Measurements from ENCODE around the gene CRIP1.
A peak's percentile ranks its signal among the peaks of the same experiment; 100 is the strongest.

CRIP1 gene

DNA sequence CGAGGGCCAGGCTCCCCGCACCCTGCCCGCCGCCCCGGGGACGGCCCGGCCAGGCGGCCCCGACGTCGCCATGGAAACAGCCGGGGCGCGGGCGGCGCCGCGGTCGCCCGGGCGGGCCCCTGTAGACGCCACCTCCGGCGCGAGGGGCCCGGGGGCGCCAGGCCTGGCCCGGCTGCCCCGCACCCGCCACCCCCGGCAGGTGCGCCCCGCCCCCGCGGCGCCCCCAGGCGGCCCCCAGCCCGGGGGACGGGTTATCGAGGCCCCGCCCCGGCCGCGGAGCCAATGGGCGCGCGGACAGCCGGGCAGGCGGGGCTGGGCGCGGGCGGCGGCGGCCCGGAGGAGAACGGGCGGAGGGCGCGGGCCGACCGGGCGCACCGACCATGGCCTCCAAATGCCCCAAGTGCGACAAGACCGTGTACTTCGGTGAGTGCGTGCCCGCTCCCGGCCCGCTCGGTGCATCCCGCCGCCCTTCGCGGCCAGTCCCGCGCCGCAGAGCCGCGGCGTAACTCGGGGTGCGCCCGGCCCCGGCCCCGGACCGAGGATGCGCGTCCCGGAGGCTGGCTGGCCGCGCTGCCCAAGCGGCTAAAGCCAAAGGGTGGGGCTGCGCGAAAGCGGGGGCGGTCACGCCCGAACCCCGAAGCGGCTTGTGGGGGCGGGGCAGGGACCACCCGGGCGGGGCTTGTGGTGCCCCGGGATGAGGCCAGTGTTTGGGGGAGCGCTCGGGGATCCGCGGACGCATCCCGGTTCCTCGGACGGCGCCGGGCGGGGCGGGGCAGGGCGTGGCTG, 12.0 kb upstream of the CRIP1 start, which contains the start of gene CRIP2:
TSS of gene CRIP2 (plus strand) at position 339 of the 786 bp plus-strand sequence. CDS start at position 381, 42 bp downstream.
- Histone ChIP-seq H3K27me3 (ENCODE audit: control insufficient read depth, insufficient read depth, low read length) (peaks cover 7% of the 10 kb centered on the region), H3K4me1 (ENCODE audit: control insufficient read depth, insufficient read depth, low read length) (peaks cover 49% of the 10 kb centered on the region), H3K36me3 (ENCODE audit: control insufficient read depth, insufficient read depth, low read length) (no peaks in the 10 kb centered on the region), H3K4me3 (ENCODE audit: low read length) (peak within 1 kb of the TSS; percentile 57), H3K9ac (ENCODE audit: low read length) (peak within 1 kb of the TSS; percentile 61), H3K9me3 (ENCODE audit: control insufficient read depth, low read length) (no peaks in the 10 kb centered on the region)

GRCh38 chr14:105475269-105476096, 11.2 kb upstream of the CRIP1 start:
- Histone ChIP-seq H3K9ac (ENCODE audit: low read length) (peak overlapping the region; percentile 61), H3K4me1 (ENCODE audit: control insufficient read depth, insufficient read depth, low read length) (peaks cover 52% of the 10 kb centered on the region), H3K27me3 (ENCODE audit: control insufficient read depth, insufficient read depth, low read length) (peaks cover 7% of the 10 kb centered on the region), H3K4me3 (ENCODE audit: low read length) (peak overlapping the region; percentile 57), H3K36me3 (ENCODE audit: control insufficient read depth, insufficient read depth, low read length) (no peaks in the 10 kb centered on the region), H3K9me3 (ENCODE audit: control insufficient read depth, low read length) (no peaks in the 10 kb centered on the region)

DNA sequence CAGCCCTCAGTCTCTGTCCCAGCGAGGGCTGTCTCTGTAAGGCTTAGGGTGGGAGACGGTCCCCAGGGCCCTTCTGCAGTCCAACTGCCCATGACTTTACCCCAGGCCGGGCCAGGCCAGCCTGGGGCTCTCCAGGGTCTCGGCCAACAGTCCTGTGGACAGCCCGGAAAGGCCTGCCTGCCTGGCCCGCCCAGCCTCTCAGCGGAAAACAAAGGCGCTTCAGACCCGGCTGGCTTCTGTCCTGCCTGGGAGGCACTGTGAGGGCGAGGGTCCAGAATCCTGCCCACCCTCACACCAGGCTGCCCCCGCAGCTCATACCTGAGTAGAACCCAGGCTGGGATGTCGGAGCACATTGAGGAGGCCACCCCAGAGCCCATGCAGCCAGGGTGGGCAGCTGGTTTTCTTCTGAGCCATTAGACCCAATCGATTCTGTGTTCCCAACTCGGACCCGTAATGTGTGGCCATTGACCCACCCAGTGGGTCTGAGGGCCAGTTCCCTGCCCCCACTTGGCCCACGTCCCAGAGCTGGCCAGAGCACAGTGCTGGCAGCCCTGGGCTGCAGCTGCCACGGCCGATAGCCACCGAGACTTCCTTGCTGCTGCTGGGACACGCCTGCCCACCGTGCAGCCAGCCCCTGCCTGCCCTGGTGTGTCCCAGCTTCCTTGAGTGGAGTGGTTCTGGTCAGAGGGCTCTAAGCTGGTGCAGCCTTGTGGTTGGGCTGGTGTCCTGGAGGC, 10.4 kb upstream of the CRIP1 start:
- Histone ChIP-seq H3K27me3 (ENCODE audit: control insufficient read depth, insufficient read depth, low read length) (peaks cover 7% of the 10 kb centered on the region), H3K9me3 (ENCODE audit: control insufficient read depth, low read length) (no peaks in the 10 kb centered on the region), H3K4me1 (ENCODE audit: control insufficient read depth, insufficient read depth, low read length) (peaks cover 60% of the 10 kb centered on the region), H3K4me3 (ENCODE audit: low read length) (peak overlapping the region; percentile 57), H3K36me3 (ENCODE audit: control insufficient read depth, insufficient read depth, low read length) (no peaks in the 10 kb centered on the region), H3K9ac (ENCODE audit: low read length) (peak overlapping the region; percentile 61)

DNA sequence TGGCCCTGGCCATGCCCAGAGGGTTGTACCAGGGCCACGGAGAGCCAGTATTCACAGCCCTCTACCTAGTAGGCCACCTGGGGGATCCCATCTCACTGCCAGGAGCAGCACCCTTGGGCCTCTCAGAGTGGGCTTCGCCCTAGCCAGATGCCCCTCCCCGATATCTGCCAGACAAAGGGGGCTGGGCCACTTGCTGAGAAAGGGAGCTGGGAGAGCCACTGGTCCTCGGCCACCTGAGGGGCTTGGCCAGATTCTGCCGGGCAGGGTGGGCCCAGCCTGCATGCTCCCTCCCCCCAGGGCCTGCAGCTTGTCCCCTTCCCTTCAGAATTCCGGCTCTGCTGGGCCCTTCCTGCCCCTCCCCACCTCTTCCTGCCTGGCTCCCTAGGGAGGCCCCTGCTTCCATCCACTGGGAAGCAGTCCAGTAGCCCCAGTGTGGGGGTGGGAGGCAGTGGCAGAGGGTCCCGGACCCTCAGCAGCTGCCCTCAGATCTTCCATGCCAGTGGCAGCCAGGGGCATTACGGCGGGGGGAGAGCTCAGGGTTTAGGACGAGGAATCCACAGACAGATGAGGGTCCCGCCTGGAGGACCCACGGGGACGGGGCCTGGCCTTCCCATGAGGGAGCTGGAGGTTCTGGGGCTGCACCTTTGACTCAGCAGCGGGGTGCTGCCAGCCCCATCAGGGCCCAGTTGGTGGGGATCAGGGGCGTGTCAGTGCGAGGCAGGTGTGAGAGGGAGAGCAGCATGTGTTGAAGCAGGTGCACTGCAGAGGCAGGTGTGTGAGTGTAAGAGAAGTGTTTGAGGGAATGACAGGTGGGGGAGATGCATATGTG, 9.6 kb upstream of the CRIP1 start:
- Histone ChIP-seq H3K9ac (ENCODE audit: low read length) (peak overlapping the region; percentile 61), H3K4me3 (ENCODE audit: low read length) (peak overlapping the region; percentile 57), H3K9me3 (ENCODE audit: control insufficient read depth, low read length) (no peaks in the 10 kb centered on the region), H3K36me3 (ENCODE audit: control insufficient read depth, insufficient read depth, low read length) (no peaks in the 10 kb centered on the region), H3K4me1 (ENCODE audit: control insufficient read depth, insufficient read depth, low read length) (peaks cover 62% of the 10 kb centered on the region), H3K27me3 (ENCODE audit: control insufficient read depth, insufficient read depth, low read length) (peaks cover 7% of the 10 kb centered on the region)

- no peaks in the 10 kb centered on the region for H3K9me3 ChIP-seq (ENCODE audit: control insufficient read depth, low read length)
- no peaks in the 10 kb centered on the region for H3K36me3 ChIP-seq (ENCODE audit: control insufficient read depth, insufficient read depth, low read length)
- H3K4me3 ChIP-seq (ENCODE audit: low read length): no peak overlapping the region
- peaks cover 7% of the 10 kb centered on the region for H3K27me3 ChIP-seq (ENCODE audit: control insufficient read depth, insufficient read depth, low read length)
- peaks cover 62% of the 10 kb centered on the region for H3K4me1 ChIP-seq (ENCODE audit: control insufficient read depth, insufficient read depth, low read length)
- H3K9ac ChIP-seq (ENCODE audit: low read length): no peak overlapping the region
Observed at GRCh38 chr14:105477660-105478397, 8.9 kb upstream of the CRIP1 start.

GRCh38 chr14:105478398-105479251, 8.1 kb upstream of the CRIP1 start:
- Histone ChIP-seq H3K36me3 (ENCODE audit: control insufficient read depth, insufficient read depth, low read length) (no peaks in the 10 kb centered on the region), H3K4me1 (ENCODE audit: control insufficient read depth, insufficient read depth, low read length) (peaks cover 63% of the 10 kb centered on the region), H3K9me3 (ENCODE audit: control insufficient read depth, low read length) (no peaks in the 10 kb centered on the region), H3K9ac (ENCODE audit: low read length) (no peak overlapping the region), H3K27me3 (ENCODE audit: control insufficient read depth, insufficient read depth, low read length) (peaks cover 7% of the 10 kb centered on the region), H3K4me3 (ENCODE audit: low read length) (no peak overlapping the region)

DNA sequence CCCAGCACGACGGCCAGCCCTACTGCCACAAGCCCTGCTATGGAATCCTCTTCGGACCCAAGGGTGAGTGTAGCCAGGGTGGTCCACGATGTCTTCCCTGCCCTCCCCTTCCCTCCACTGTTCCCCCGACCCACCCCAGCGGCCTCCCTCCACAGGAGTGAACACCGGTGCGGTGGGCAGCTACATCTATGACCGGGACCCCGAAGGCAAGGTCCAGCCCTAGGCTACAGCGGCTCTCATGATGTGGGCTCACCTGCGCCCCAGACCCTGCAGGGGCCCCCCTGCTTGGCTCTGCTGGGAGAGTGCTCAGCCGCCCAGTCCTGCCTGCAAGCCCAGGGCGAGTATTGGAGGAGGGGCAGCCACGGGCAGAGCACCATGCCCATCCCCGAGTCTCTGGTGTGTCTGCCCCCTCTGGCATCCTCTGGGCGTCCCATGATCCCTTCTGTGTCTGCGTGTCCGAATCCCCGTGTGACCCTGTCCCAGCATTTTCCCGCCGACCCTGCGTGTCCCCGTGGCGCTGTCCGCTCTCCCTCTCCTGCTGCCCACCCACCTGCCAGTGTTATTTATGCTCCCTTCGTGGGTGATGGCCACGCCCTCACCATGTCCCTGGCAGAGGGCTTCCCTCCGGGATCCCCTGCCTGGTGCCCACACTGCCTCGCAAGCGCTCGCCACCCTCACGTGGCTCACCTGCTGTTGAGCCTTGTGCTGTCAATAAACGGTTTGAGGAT, 7.1 kb upstream of the CRIP1 start:
- no peak overlapping the region for H3K4me3 ChIP-seq (ENCODE audit: low read length)
- no peak overlapping the region for H3K9ac ChIP-seq (ENCODE audit: low read length)
- peaks cover 70% of the 10 kb centered on the region for H3K4me1 ChIP-seq (ENCODE audit: control insufficient read depth, insufficient read depth, low read length)
- H3K36me3 ChIP-seq (ENCODE audit: control insufficient read depth, insufficient read depth, low read length): no peaks in the 10 kb centered on the region
- no peaks in the 10 kb centered on the region for H3K9me3 ChIP-seq (ENCODE audit: control insufficient read depth, low read length)
- peaks cover 7% of the 10 kb centered on the region for H3K27me3 ChIP-seq (ENCODE audit: control insufficient read depth, insufficient read depth, low read length)

DNA sequence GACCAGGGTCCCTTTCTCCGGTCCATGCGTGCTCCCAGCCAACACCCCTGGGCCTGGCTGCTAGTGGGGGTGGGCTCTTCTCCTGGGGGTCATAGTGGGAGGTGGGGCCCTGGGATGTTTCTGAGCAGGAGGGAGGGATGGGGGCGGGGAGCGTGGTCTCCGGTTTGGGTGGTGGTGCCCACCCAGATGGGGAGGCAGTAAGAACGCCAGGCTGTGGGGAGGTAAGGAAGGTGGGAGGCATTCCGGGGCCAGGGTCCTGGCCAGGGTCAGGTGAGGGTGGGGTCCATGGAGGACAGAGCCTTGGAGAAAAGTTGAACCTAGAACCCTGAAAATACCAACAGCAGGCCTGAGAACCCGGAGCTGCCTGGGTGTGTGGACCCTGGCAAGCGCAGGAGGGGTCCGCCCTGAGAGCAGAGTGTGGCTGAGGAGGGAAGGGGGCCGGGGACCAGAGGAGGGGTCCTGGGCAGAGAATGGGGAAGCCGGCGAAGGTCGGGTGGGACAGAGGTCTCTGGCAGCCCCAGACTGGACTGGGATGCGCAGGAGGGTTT, 6.4 kb upstream of the CRIP1 start:
- Histone ChIP-seq H3K27me3 (ENCODE audit: control insufficient read depth, insufficient read depth, low read length) (peaks cover 6% of the 10 kb centered on the region), H3K36me3 (ENCODE audit: control insufficient read depth, insufficient read depth, low read length) (no peaks in the 10 kb centered on the region), H3K9ac (ENCODE audit: low read length) (no peak overlapping the region), H3K4me1 (ENCODE audit: control insufficient read depth, insufficient read depth, low read length) (peaks cover 75% of the 10 kb centered on the region), H3K4me3 (ENCODE audit: low read length) (no peak overlapping the region), H3K9me3 (ENCODE audit: control insufficient read depth, low read length) (no peaks in the 10 kb centered on the region)

DNA sequence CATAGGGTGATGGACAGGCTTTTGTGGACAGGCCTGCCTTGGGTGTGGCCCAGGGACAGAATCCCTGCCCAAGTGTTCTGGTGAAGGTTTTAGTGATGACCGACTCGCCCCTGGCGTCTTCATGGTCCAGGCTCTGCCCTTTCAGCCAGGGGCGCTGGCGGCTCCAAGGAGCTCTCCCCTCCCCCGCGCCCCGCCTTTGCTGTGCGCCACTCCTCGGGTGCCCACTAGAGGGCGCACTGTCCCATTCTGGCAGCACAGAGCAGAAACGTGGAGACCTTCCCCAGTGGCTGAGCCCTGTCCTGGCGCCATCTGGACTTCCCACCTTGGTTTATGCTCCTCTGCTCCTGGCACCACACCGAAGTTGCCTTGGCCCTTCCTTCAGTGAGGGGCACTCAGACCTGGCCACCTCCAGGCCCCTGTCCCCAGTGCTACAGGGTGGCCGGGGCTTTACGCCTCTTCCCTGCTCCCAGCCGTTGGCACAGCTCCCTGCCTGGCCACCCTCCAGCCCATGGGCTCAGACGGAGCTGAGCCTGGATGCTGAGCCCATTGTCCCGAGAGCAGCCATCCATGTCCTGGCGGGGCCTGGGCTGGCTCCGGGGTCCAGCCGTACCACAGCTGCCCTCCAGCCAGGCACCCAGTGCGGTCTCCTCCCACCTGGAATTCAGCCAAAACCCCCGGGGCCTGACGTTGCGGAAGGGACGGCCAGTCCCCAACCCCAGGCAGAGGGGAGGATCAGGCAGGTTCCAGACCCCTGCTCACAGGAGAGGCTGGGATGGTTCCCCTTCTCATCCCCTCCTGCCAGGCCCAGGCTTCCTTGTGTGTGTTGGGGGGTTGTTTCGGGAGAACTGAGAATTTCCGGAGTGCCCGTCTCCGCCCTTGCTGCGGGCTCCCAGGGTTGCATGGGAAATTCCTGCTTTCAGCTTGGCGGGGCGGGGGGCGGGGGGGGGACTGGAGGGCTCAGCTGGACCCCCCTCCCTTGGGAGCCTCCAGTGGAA, 5.6 kb upstream of the CRIP1 start:
- Histone ChIP-seq H3K36me3 (ENCODE audit: control insufficient read depth, insufficient read depth, low read length) (no peaks in the 10 kb centered on the region), H3K4me1 (ENCODE audit: control insufficient read depth, insufficient read depth, low read length) (peaks cover 75% of the 10 kb centered on the region), H3K27me3 (ENCODE audit: control insufficient read depth, insufficient read depth, low read length) (no peaks in the 10 kb centered on the region), H3K9ac (ENCODE audit: low read length) (peak overlapping the region; percentile 81), H3K9me3 (ENCODE audit: control insufficient read depth, low read length) (no peaks in the 10 kb centered on the region), H3K4me3 (ENCODE audit: low read length) (peak overlapping the region; percentile 35)

Data from mucosa of stomach (tissue), 1 donor.